T-helper 22 cell (primary cell): ENCODE results near the gene DHRSX.
A peak's percentile ranks its signal among the peaks of the same experiment; 100 is the strongest.
"Not testable (repeated sequence)": the region's sequence is repeated elsewhere in the genome, so short reads cannot be mapped to it uniquely, and the experiment has no call there.

Experiments
- DNase-seq: peaks from one replicate; pipeline ENCODE4 v3.0.0-alpha.2; 2020; ENCODE audit warnings: low read depth

The DHRSX gene

GRCh38 chrX:2519638-2520037 is 18.9 kb upstream of the DHRSX start:
- not testable (repeated sequence) for DNase-seq

DNA sequence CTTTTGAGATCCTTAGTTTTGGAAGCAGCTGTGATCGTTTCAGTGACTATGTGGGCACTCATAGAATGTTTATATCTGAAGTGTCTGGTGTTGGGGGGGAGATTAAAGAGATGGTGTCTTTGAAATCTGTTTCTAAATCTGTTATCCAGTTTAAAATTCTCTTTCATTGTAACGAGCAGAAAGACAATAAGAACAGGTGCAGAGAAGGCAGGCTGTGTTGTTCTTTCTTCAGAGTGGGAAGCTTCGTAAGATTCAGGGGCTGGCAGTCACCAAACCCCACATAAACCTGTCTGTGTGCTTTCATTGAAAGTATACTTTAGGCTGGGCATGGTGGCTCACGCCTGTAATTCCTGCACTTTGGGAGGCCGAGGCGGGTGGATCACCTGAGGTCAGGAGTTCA is 16.3 kb upstream of the DHRSX start:
- DNase-seq: no peak

DNA sequence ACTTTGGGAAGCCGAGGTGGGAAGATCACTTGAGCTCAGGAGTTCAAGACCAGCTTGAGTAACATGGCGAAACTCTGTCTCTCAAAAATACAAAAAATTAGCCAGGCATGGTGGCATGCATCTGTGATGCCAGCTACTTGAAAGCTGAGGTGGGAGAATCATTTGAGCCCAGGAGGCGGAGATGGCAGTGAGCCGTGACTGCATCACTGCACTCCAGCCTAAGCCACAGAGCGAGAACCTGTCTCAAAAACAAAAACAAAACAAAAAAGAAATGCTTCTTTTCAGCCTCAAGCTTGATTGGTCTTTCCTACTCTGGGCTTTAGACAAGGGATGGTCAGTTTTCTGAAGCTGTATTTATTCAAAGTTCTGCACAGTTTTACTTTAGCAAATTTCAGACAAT is 15.8 kb upstream of the DHRSX start:
- DNase-seq: no peak

- DNase-seq: no peak
Measured at GRCh38 chrX:2514131-2514530, 13.4 kb upstream of the DHRSX start.

GRCh38 chrX:2513121-2513664 is 12.4 kb upstream of the DHRSX start:
- no peak for DNase-seq

- DNase-seq: no peak
Measured at GRCh38 chrX:2512501-2512900, 11.7 kb upstream of the DHRSX start.

GRCh38 chrX:2511326-2511725 is 10.6 kb upstream of the DHRSX start:
- DNase-seq: no peak

- DNase-seq: no peak
Measured at GRCh38 chrX:2508648-2509335, 8.0 kb upstream of the DHRSX start.

GRCh38 chrX:2507904-2508627 is 7.3 kb upstream of the DHRSX start:
- DNase-seq: no peak

GRCh38 chrX:2507196-2507595 is 6.4 kb upstream of the DHRSX start:
- no peak for DNase-seq

DNA sequence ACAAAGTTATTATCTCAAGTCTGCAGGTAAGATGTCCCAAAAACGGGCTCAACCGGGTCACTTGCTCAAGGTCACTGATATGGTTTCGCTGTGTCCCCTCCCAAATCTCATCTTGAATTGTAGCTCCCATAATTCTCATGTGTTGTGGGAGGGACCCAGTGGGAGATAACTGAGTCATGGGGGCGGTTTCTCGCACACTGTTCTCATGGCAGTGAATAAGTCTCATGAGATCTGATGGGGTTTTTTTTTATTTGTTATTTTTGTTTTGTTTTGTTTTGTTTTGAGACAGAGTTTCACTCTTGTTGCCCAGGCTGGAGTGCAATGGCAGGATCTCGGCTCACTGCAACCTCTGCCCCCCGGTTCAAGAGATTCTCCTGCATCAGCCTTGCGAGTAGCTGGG is 4.6 kb upstream of the DHRSX start:
- DNase-seq: not testable (repeated sequence)

DNA sequence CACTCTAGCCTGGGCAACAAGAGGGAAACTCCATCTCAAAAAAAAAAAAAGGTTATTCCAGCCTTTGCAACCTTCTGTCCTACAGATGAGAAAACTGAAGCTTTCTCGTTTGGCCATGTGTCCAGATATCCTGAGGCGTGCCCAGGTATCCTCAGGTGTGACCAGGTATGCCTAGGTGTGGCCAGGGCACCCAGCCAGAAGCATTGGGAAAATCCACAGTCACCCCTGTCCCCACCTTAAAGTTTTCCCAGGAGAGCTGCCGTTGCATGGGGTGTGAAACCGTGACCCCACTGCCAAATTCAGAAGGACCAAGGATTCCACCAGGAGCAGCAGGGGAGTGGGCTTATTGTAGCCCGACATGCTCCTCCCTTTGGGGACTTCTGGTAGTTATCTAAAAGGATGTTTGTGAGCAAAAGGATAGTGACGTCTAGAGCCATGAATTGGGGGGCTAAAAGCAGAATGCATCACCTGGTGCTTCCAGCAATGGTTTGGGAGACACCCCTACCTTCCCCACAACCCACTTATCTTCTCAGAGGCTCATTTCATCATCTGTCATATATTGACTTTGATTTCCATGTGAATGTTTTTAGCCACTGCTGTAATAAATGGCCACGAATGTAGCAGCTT is 4.0 kb upstream of the DHRSX start:
- DNase-seq: no peak

DNA sequence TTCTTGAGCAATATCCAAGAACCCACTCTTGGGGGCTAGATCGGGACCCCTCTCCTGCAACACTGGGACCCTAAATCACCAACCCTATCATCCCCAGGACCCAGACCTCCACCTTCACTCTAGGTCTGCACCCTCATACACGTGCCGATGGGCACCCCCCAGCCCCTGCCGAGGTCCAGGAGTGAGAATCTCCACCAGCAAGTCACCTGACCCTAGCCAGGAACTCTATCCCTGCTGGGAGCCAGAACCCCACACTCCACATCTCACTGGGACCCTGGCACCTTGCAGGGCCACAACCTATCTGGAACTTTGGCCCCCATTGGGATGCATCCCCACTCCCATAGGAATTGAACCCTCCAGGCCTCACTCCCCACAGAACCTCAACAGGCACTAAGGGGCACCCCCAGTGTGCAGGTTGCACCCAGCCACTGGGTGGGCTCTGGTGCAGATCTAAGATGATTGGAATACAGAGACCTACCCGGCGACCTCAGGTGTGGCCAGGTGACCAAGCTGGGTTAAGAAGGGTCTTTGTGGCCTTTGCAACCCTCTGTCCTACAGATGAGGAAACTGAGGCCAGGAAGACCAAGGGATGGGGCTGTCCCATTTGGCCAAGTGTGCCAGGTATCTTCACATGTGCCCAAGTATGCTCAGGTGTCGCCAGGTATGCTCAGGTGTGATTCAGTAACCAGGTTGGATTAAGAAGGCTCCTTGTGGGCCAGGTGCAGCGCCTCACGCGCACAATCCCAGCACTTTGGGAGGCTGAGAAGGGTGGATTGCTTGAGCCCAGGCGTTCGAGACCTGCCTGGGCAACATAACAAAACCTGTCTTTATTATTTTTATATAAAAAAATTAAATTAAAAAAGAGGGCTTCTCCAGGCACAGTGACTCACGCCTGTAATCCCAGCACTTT is 3.1 kb upstream of the DHRSX start:
- DNase-seq: no peak

DNA sequence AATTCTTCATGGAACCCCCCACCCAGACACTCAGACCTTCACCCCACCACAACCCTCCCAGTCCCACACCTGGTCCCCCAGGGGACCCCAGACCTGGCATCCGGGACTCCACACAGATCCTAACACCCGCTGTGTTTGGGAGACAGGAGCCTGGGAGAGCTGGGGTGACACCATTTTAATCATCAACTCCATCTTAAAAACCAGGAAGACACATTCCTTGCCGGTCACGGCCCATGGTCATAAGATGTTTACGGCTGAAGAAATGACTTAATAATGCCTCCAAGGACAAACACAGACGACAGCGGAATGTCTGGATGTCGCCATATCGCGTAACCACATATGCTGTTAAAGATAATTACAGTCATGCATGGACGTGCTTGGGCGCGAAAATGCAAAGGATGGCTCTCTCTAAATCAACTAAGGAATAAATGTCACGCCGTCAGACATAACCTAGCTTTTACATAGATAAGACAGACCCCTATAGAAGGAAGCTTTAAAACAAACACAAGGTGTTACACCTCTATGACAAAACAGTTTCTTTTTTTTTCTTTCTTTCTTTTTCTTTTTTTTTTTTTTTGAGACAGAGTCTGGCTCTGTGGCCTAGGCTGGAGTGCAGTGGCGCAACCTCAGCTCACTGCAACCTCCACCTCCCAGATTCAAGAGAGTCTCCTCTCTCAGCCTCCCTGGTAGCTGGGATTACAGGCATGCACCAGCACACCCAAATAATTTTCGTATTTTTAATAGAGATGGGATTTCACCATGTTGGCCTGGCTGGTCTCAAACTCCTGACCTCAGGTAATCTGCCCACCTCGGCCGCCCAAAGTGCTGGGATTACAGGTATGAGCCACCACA is 2.1 kb upstream of the DHRSX start:
- no peak for DNase-seq

DNA sequence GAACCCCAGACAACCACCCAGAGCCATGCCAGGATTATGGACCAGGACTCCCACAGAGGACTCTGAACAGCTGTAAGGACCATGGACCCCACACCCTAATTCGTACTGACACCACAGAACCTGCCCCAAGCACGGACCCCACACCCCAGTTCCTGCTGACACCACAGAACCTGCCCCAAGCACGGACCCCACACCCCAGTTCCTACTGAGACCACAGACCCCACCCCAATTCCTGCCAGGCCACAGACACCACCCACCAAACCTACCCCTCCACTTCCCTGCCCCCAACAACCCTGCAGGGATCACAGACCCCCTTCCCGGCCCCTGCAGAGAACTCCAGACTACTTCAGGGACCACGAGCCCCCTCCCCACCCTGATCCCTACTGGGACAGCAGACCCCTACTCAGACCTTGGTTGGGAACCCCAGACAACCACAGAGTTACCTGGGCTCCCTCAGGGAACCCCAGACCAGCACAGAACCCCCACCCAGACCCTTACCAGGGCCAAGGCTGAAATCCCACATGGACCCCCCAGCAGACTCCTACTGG is 1.4 kb upstream of the DHRSX start:
- DNase-seq: no peak

- DNase-seq: no peak
Measured at GRCh38 chrX:2501559-2502102, 855 bp upstream of the DHRSX start.

DNA sequence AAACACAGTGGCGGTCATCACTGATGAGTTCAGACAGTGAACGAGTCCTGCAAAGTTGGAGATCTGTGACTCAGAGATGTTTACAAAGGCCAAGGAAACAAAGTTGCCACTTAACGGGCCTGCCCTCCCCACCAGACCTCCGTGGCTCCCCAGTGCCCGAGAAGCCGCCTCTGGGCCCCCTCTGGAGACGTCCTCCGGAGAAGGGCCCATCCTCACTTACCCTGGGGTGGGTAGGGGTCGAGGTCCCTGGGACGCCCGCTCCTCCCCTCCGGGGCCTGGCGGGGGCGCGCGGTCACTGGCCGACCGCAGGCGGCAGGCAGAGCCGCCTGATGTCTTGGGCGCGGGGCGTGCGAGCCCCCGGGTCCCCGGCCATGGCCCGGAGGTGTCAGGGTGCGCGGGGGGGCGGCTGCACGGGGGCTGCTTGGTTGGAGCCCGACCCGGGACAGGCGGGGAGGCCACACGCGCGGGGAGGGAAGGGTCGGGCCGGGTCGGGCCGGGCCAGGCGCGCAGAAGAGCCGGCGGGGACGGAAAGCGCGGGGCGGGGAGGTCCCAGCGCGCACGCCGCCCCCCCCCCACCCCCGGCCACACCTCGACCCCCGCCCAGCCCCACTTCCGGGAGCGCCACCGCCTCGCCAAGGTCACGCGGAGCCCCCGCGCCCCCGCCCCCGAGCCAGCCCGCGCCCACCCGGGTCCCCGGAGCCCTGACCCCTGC is 529 bp downstream of the DHRSX start:
- peak; percentile 23 for DNase-seq

DNA sequence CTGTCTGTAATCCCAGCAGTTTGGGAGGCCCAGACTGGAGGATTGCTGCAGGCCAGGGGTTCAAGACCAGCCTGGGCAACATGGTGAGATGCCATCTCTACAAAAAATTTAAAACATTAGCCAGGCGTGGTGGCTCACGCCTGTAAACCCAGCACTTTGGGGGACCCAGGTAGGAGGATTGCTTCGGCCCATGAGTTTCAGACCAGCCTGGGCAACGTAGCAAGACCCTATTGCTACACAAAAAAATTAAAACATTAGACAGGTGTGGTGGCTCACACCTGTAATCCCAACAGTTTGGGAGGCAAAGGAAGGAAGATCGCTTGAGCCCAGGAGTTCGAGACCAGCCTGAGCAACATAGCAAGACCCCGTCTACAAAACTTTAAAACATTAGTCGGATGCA is 1.3 kb downstream of the DHRSX start:
- no peak for DNase-seq

DNA sequence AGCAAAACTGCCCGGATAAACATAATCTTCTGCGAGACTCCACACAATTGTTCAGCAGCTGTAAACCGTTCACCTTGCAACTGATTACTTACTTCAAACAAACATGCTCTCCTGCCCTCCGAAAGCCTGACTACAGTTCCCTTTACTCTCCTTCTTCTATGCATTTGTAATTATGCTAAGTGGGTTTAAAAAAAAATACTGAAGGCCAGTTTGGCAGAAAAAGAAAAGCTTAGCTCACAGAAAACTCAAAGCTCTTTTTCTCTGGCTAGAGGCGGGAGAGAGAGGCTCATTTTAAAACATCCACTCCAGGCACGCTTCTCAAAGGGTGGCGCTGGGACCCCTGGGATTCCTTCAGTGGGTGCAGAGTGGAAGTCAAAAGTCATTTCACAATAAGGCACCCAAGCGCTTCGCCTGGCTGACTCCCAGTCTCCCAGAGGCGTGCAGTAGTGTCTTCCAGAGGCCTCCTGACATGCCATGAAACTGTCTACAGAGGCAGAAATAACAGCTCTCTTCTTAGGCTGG is 1.9 kb downstream of the DHRSX start:
- no peak for DNase-seq
